HepG2 (cell line): ENCODE data around the gene KLHL36. TPM values are rescaled to one million over a fixed set of nuclear protein-coding genes. Genes with fewer than 3 reads are reported as not detected.
A peak's percentile ranks its signal among the peaks of the same experiment; 100 is the strongest.

Experiments used
- AKAP8 ChIP-seq: sonication (generic); formaldehyde crosslinking; IDR thresholded peaks from 2 replicates; pipeline ENCODE4 v1.5.1; 2020; ENCODE audit warnings: mild to moderate bottlenecking, missing genetic modification reagents
- ATAD3A ChIP-seq: sonication (generic); formaldehyde crosslinking; IDR thresholded peaks from 2 replicates; pipeline ENCODE4 v1.4.0; 2020; ENCODE audit warnings: missing genetic modification reagents
- CEBPB ChIP-seq: IDR thresholded peaks from 2 replicates; pipeline ENCODE4 v1.6.1; 2011; ENCODE audit warnings: low read depth, low read length, improper control_type of control experiment, borderline replicate concordance
- CEBPG ChIP-seq: IDR thresholded peaks from 2 replicates; pipeline ENCODE4 v1.6.1; 2016
- GPN1 ChIP-seq: sonication (generic); formaldehyde crosslinking; IDR thresholded peaks from 2 replicates; pipeline ENCODE4 v1.5.1; 2020; ENCODE audit warnings: missing genetic modification reagents, borderline replicate concordance
- HIVEP1 ChIP-seq: sonication (generic); formaldehyde crosslinking; IDR thresholded peaks from 2 replicates; pipeline ENCODE4 v1.4.0; 2020; ENCODE audit warnings: mild to moderate bottlenecking, missing genetic modification reagents
- IRF9 ChIP-seq: sonication (generic); formaldehyde crosslinking; IDR thresholded peaks from 2 replicates; pipeline ENCODE4 v1.8.0; 2022; ENCODE audit warnings: missing genetic modification reagents, mild to moderate bottlenecking, borderline replicate concordance
- MIER3 ChIP-seq: IDR thresholded peaks from 2 replicates; pipeline ENCODE4 v1.6.1; 2016; ENCODE audit warnings: missing compliant biosample characterization, borderline replicate concordance
- NR2F2 ChIP-seq: IDR thresholded peaks from 2 replicates; pipeline ENCODE4 v1.6.1; 2012; ENCODE audit warnings: low read depth, inconsistent platforms, borderline replicate concordance
- RARA ChIP-seq: IDR thresholded peaks from 2 replicates; pipeline ENCODE4 v1.6.1; 2016; ENCODE audit warnings: missing genetic modification reagents, missing compliant biosample characterization
- STAT5B ChIP-seq: sonication (generic); formaldehyde crosslinking; IDR thresholded peaks from 2 replicates; pipeline ENCODE4 v1.4.0; 2020; ENCODE audit warnings: missing genetic modification reagents
- TSC22D2 ChIP-seq: sonication (generic); formaldehyde crosslinking; IDR thresholded peaks from 2 replicates; pipeline ENCODE4 v1.5.1; 2020; ENCODE audit warnings: missing genetic modification reagents, mild to moderate bottlenecking, borderline replicate concordance
- ZBTB1 ChIP-seq: sonication (generic); formaldehyde crosslinking; IDR thresholded peaks from 2 replicates; pipeline ENCODE4 v1.4.0; 2020; ENCODE audit warnings: missing genetic modification reagents, borderline replicate concordance
- ZMYM4 ChIP-seq: sonication (generic); formaldehyde crosslinking; IDR thresholded peaks from 2 replicates; pipeline ENCODE4 v1.8.1; 2023; ENCODE audit warnings: mild to moderate bottlenecking, missing genetic modification reagents
- ZNF160 ChIP-seq: sonication (generic); formaldehyde crosslinking; IDR thresholded peaks from 2 replicates; pipeline ENCODE4 v1.8.0; 2022; ENCODE audit warnings: mild to moderate bottlenecking, inconsistent platforms, missing genetic modification reagents
- ZNF20 ChIP-seq: sonication (generic); formaldehyde crosslinking; IDR thresholded peaks from 2 replicates; pipeline ENCODE4 v1.4.0; 2020; ENCODE audit warnings: mild to moderate bottlenecking, moderate library complexity, missing genetic modification reagents
- ZNF235 ChIP-seq: sonication (generic); formaldehyde crosslinking; IDR thresholded peaks from 2 replicates; pipeline ENCODE4 v1.8.1; 2023; ENCODE audit warnings: mild to moderate bottlenecking, missing genetic modification reagents, borderline replicate concordance
- ZSCAN21 ChIP-seq: sonication (generic); formaldehyde crosslinking; IDR thresholded peaks from 2 replicates; pipeline ENCODE4 v1.8.0; 2022; ENCODE audit warnings: mild to moderate bottlenecking, missing genetic modification reagents, moderate library complexity, borderline replicate concordance
- ZSCAN22 ChIP-seq: sonication (generic); formaldehyde crosslinking; IDR thresholded peaks from 2 replicates; pipeline ENCODE4 v1.4.0; 2020; ENCODE audit warnings: mild to moderate bottlenecking, missing genetic modification reagents
- polyA plus RNA-seq, 8 experiments: library from polyadenylated mRNA; depleted of rRNA in 3 of 8; stranded (reverse) in 7 of 8; unstranded in 1 of 8; fragments of >200 nt; fragmentation: Illumina TruSeq in 4 of 8; extraction: Trizol in 4 of 8; gene quantifications; 2 replicates each; pipeline versions ENCODE4 v1.2.1 to v1.2.3, GENCODE V29; 2011 to 2016; ENCODE audit warnings: low read depth in 4 of 8, missing spikeins in 1 of 8, mixed read lengths in 1 of 8; ENCODE audit not compliant: insufficient read depth in 1 of 8
- total RNA-seq, 5 experiments: library from RNA; depleted of rRNA; stranded (reverse); fragments of >200 nt; fragmentation: Illumina TruSeq; extraction: Trizol; gene quantifications; 2 replicates each; pipeline ENCODE4 v1.2.3, GENCODE V29; 2016; ENCODE audit warnings: low read depth in 1 of 5
- TF ChIP-seq, protein P1 (sequence below): sonication (generic); formaldehyde crosslinking; conservative IDR thresholded peaks from 2 replicates; pipeline ENCODE4 v1.5.0; 2020; ENCODE audit warnings: missing genetic modification reagents
- TF ChIP-seq, protein P2 (sequence below): sonication (generic); formaldehyde crosslinking; IDR thresholded peaks from 2 replicates; pipeline ENCODE4 v1.9.0; 2022; ENCODE audit warnings: low read depth, missing genetic modification reagents
- TF ChIP-seq, protein P3 (sequence below): sonication (generic); formaldehyde crosslinking; IDR thresholded peaks from 2 replicates; pipeline ENCODE4 v1.4.0; 2020; ENCODE audit warnings: missing genetic modification reagents, borderline replicate concordance

KLHL36 gene
- total and polyA plus RNA-seq, 2 of the 13 experiments (the other 11 are each of a cell fraction or from before 2014, with no cell fraction given) = 24.3 to 26.0 TPM

- TF ChIP-seq CEBPB = no peak
- TF ChIP-seq, protein P1, sequence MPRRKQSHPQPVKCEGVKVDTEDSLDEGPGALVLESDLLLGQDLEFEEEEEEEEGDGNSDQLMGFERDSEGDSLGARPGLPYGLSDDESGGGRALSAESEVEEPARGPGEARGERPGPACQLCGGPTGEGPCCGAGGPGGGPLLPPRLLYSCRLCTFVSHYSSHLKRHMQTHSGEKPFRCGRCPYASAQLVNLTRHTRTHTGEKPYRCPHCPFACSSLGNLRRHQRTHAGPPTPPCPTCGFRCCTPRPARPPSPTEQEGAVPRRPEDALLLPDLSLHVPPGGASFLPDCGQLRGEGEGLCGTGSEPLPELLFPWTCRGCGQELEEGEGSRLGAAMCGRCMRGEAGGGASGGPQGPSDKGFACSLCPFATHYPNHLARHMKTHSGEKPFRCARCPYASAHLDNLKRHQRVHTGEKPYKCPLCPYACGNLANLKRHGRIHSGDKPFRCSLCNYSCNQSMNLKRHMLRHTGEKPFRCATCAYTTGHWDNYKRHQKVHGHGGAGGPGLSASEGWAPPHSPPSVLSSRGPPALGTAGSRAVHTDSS (CRISPR knock-in tag) = no peak
- TF ChIP-seq ATAD3A (CRISPR knock-in tag) = no peak
- TF ChIP-seq ZNF20 (CRISPR knock-in tag) = peak; percentile 95
- TF ChIP-seq, protein P2, sequence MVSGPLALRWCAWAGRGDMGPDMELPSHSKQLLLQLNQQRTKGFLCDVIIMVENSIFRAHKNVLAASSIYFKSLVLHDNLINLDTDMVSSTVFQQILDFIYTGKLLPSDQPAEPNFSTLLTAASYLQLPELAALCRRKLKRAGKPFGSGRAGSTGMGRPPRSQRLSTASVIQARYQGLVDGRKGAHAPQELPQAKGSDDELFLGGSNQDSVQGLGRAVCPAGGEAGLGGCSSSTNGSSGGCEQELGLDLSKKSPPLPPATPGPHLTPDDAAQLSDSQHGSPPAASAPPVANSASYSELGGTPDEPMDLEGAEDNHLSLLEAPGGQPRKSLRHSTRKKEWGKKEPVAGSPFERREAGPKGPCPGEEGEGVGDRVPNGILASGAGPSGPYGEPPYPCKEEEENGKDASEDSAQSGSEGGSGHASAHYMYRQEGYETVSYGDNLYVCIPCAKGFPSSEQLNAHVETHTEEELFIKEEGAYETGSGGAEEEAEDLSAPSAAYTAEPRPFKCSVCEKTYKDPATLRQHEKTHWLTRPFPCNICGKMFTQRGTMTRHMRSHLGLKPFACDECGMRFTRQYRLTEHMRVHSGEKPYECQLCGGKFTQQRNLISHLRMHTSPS (CRISPR knock-in tag) = no peak; the same call in 1 of the 2 replicates
- TF ChIP-seq ZNF160 (CRISPR knock-in tag) = no peak; the same call in 1 of the 2 replicates
- no peak for TF ChIP-seq IRF9 (CRISPR knock-in tag)
- no peak for TF ChIP-seq NR2F2
- no peak for TF ChIP-seq CEBPG
- TF ChIP-seq ZNF235 = 0 out of 2 replicates have a peak, but pooled peaks have one; percentile 20
- TF ChIP-seq ZMYM4 = no peak
- no peak for TF ChIP-seq AKAP8 (CRISPR knock-in tag)
- TF ChIP-seq ZSCAN22 (CRISPR knock-in tag) = peak; percentile 77
- TF ChIP-seq, protein P3, sequence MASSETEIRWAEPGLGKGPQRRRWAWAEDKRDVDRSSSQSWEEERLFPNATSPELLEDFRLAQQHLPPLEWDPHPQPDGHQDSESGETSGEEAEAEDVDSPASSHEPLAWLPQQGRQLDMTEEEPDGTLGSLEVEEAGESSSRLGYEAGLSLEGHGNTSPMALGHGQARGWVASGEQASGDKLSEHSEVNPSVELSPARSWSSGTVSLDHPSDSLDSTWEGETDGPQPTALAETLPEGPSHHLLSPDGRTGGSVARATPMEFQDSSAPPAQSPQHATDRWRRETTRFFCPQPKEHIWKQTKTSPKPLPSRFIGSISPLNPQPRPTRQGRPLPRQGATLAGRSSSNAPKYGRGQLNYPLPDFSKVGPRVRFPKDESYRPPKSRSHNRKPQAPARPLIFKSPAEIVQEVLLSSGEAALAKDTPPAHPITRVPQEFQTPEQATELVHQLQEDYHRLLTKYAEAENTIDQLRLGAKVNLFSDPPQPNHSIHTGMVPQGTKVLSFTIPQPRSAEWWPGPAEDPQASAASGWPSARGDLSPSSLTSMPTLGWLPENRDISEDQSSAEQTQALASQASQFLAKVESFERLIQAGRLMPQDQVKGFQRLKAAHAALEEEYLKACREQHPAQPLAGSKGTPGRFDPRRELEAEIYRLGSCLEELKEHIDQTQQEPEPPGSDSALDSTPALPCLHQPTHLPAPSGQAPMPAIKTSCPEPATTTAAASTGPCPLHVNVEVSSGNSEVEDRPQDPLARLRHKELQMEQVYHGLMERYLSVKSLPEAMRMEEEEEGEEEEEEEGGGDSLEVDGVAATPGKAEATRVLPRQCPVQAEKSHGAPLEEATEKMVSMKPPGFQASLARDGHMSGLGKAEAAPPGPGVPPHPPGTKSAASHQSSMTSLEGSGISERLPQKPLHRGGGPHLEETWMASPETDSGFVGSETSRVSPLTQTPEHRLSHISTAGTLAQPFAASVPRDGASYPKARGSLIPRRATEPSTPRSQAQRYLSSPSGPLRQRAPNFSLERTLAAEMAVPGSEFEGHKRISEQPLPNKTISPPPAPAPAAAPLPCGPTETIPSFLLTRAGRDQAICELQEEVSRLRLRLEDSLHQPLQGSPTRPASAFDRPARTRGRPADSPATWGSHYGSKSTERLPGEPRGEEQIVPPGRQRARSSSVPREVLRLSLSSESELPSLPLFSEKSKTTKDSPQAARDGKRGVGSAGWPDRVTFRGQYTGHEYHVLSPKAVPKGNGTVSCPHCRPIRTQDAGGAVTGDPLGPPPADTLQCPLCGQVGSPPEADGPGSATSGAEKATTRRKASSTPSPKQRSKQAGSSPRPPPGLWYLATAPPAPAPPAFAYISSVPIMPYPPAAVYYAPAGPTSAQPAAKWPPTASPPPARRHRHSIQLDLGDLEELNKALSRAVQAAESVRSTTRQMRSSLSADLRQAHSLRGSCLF (CRISPR knock-in tag) = 0 out of 2 replicates have a peak, but pooled peaks have one; percentile 63
- 0 out of 2 replicates have a peak, but pooled peaks have one; percentile 60 for TF ChIP-seq GPN1 (CRISPR knock-in tag)
- 0 out of 2 replicates have a peak, but pooled peaks have one; percentile 12 for TF ChIP-seq STAT5B (CRISPR knock-in tag)
- no peak for TF ChIP-seq ZBTB1 (CRISPR knock-in tag)
- TF ChIP-seq TSC22D2 (CRISPR knock-in tag) = no peak
- TF ChIP-seq HIVEP1 (CRISPR knock-in tag) = peak; percentile 88
- no peak; the same call in 1 of the 2 replicates for TF ChIP-seq RARA (CRISPR knock-in tag)
- TF ChIP-seq MIER3 (CRISPR knock-in tag) = no peak
- TF ChIP-seq ZSCAN21 (CRISPR knock-in tag) = peak; percentile 54
Measured at GRCh38 chr16:84699147-84699711, 50.9 kb downstream of the KLHL36 start (continued).
